ENCODE results near the gene RTEL1. TPM values are rescaled to one million over a fixed set of nuclear protein-coding genes. Genes with fewer than 3 reads are reported as not detected.

The RTEL1 gene
- total and polyA plus RNA-seq, 2 experiments from 2014 or later = 14.0 to 18.2 TPM

GRCh38 chr20:63733579-63734081, 75.5 kb downstream of the RTEL1 start:
- H3K4me1 ChIP-seq (ENCODE audit: insufficient read depth) = peaks cover 14% of the 10 kb centered on the region
- no peaks in the 10 kb centered on the region for H3K9me2 ChIP-seq (replicated peaks; ENCODE audit: insufficient read depth)
- H2AFZ ChIP-seq = no peak overlapping the region
- no peak for TF ChIP-seq EZH2phosphoT487 (IDR thresholded peaks at IDR 0.05; ENCODE audit: low read depth, severe bottlenecking, unreplicated experiment)
- TF ChIP-seq EZH2 (IDR thresholded peaks at IDR 0.05; ENCODE audit: borderline replicate concordance) = no peak
- TF ChIP-seq CTCF (IDR thresholded peaks at IDR 0.05; ENCODE audit: poor library complexity) = no peak
- H3K79me2 ChIP-seq = peaks cover 4% of the 10 kb centered on the region
- no peaks in the 10 kb centered on the region for H4K20me1 ChIP-seq (ENCODE audit: insufficient read depth, poor library complexity, severe bottlenecking)
- no peaks in the 10 kb centered on the region for H3K36me3 ChIP-seq (replicated peaks; ENCODE audit: insufficient read depth, low read depth)
- H3K27ac ChIP-seq = no peak overlapping the region
- no peak overlapping the region for H3K4me3 ChIP-seq
- no peaks in the 10 kb centered on the region for H3K9me3 ChIP-seq (ENCODE audit: low read depth)
- no peak for DNase-seq (ENCODE audit: low spot score)
- H3K27me3 ChIP-seq = no peaks in the 10 kb centered on the region
- H3K4me2 ChIP-seq = no peak overlapping the region
- 98% methylated on average over 18 of the region's 18 CpGs for WGBS (ENCODE audit: low lambda C conversion rate, missing lambda C conversion rate)

GRCh38 chr20:63734111-63734945, 76.2 kb downstream of the RTEL1 start:
- H3K9me2 ChIP-seq (replicated peaks; ENCODE audit: insufficient read depth) = no peaks in the 10 kb centered on the region
- H3K27me3 ChIP-seq = no peaks in the 10 kb centered on the region
- TF ChIP-seq EZH2 (IDR thresholded peaks at IDR 0.05; ENCODE audit: borderline replicate concordance) (no peak), CTCF (IDR thresholded peaks at IDR 0.05; ENCODE audit: poor library complexity) (no peak), EZH2phosphoT487 (IDR thresholded peaks at IDR 0.05; ENCODE audit: low read depth, severe bottlenecking, unreplicated experiment) (no peak)
- H3K4me3 ChIP-seq = no peak overlapping the region
- H3K4me2 ChIP-seq = no peak overlapping the region
- H3K27ac ChIP-seq = no peak overlapping the region
- no peaks in the 10 kb centered on the region for H3K36me3 ChIP-seq (replicated peaks; ENCODE audit: insufficient read depth, low read depth)
- H3K79me2 ChIP-seq = peaks cover under 1% of the 10 kb centered on the region
- DNase-seq (ENCODE audit: low spot score) = no peak
- WGBS (ENCODE audit: low lambda C conversion rate, missing lambda C conversion rate) = 97% methylated on average over 25 of the region's 25 CpGs
- H4K20me1 ChIP-seq (ENCODE audit: insufficient read depth, poor library complexity, severe bottlenecking) = no peaks in the 10 kb centered on the region
- H2AFZ ChIP-seq = no peak overlapping the region
- H3K4me1 ChIP-seq (ENCODE audit: insufficient read depth) = peaks cover 21% of the 10 kb centered on the region
- no peaks in the 10 kb centered on the region for H3K9me3 ChIP-seq (ENCODE audit: low read depth)

- no peaks in the 10 kb centered on the region for H3K9me2 ChIP-seq (replicated peaks; ENCODE audit: insufficient read depth)
- WGBS (ENCODE audit: low lambda C conversion rate, missing lambda C conversion rate) = 92% methylated on average over 46 of the region's 48 CpGs
- H4K20me1 ChIP-seq (ENCODE audit: insufficient read depth, poor library complexity, severe bottlenecking) = no peaks in the 10 kb centered on the region
- H3K4me1 ChIP-seq (ENCODE audit: insufficient read depth) = peaks cover 21% of the 10 kb centered on the region
- no peak for DNase-seq (ENCODE audit: low spot score)
- no peak overlapping the region for H2AFZ ChIP-seq
- no peaks in the 10 kb centered on the region for H3K9me3 ChIP-seq (ENCODE audit: low read depth)
- H3K4me3 ChIP-seq = no peak overlapping the region
- no peak overlapping the region for H3K4me2 ChIP-seq
- no peak overlapping the region for H3K27ac ChIP-seq
- H3K36me3 ChIP-seq (replicated peaks; ENCODE audit: insufficient read depth, low read depth) = no peaks in the 10 kb centered on the region
- H3K79me2 ChIP-seq = no peaks in the 10 kb centered on the region
- TF ChIP-seq EZH2phosphoT487 (IDR thresholded peaks at IDR 0.05; ENCODE audit: low read depth, severe bottlenecking, unreplicated experiment) = no peak
- no peak for TF ChIP-seq EZH2 (IDR thresholded peaks at IDR 0.05; ENCODE audit: borderline replicate concordance)
- no peak for TF ChIP-seq CTCF (IDR thresholded peaks at IDR 0.05; ENCODE audit: poor library complexity)
- H3K27me3 ChIP-seq = no peaks in the 10 kb centered on the region
These were observed 77.1 kb downstream of the RTEL1 start for GRCh38 chr20:63734946-63735858.
